HG03432 (cell line): Measurements from ENCODE around the gene DSCAM.
"Not testable (repeated sequence)": the region's sequence is repeated elsewhere in the genome, so short reads cannot be mapped to it uniquely, and the experiment has no call there.

Source experiments
- ATAC-seq: cut with Tn5 transposase; IDR thresholded peaks from one replicate; pipeline ENCODE4 v1.9.1; 2021; ENCODE audit warnings: mild to moderate bottlenecking, moderate library complexity; ENCODE audit not compliant: unreplicated experiment

Gene DSCAM

GRCh38 chr21:40074710-40075109 lies 772.2 kb downstream of the DSCAM start:
- no peak for ATAC-seq

GRCh38 chr21:40074198-40074597 lies 772.8 kb downstream of the DSCAM start:
- ATAC-seq, result no peak

GRCh38 chr21:40073642-40074041 lies 773.3 kb downstream of the DSCAM start:
- ATAC-seq, result no peak

GRCh38 chr21:40070871-40071270 lies 776.1 kb downstream of the DSCAM start:
- no peak for ATAC-seq

- no peak for ATAC-seq
These were observed 779.2 kb downstream of the DSCAM start for GRCh38 chr21:40067751-40068150.

- no peak for ATAC-seq
These were observed 780.7 kb downstream of the DSCAM start for GRCh38 chr21:40066221-40066620.

GRCh38 chr21:40060083-40060677 lies 786.8 kb downstream of the DSCAM start:
- no peak for ATAC-seq

GRCh38 chr21:40057331-40057730 lies 789.6 kb downstream of the DSCAM start:
- no peak for ATAC-seq

GRCh38 chr21:40056031-40056430 lies 790.9 kb downstream of the DSCAM start:
- ATAC-seq, result no peak

- ATAC-seq, result no peak
These were observed 792.6 kb downstream of the DSCAM start for GRCh38 chr21:40054403-40054802.

- no peak for ATAC-seq
These were observed 794.0 kb downstream of the DSCAM start for GRCh38 chr21:40053007-40053406.

GRCh38 chr21:40052276-40052675 lies 794.7 kb downstream of the DSCAM start:
- no peak for ATAC-seq

GRCh38 chr21:40051801-40052200 lies 795.2 kb downstream of the DSCAM start:
- ATAC-seq, result no peak

GRCh38 chr21:40049931-40050290 lies 797.0 kb downstream of the DSCAM start:
- ATAC-seq, result no peak

GRCh38 chr21:40049031-40049930 lies 797.7 kb downstream of the DSCAM start:
- no peak for ATAC-seq

GRCh38 chr21:40047993-40048730 lies 798.8 kb downstream of the DSCAM start:
- no peak for ATAC-seq

- ATAC-seq, result no peak
These were observed 799.7 kb downstream of the DSCAM start for GRCh38 chr21:40047211-40047610.

- no peak for ATAC-seq
These were observed 803.1 kb downstream of the DSCAM start for GRCh38 chr21:40043866-40044265.

GRCh38 chr21:40043423-40043822 lies 803.5 kb downstream of the DSCAM start:
- no peak for ATAC-seq

GRCh38 chr21:40041446-40041845 lies 805.5 kb downstream of the DSCAM start:
- no peak for ATAC-seq

GRCh38 chr21:40033156-40033782 lies 813.7 kb downstream of the DSCAM start:
- not testable (repeated sequence) for ATAC-seq
